Mononuclear cell (primary cell): ENCODE measurements around the gene TMEM50B. TPM values are rescaled to one million over a fixed set of nuclear protein-coding genes. Genes with fewer than 3 reads are reported as not detected.
"Not testable (repeated sequence)": the region's sequence is repeated elsewhere in the genome, so short reads cannot be mapped to it uniquely, and the experiment has no call there.

ENCODE experiments used
- H3K27me3 ChIP-seq: 2 replicates; pipeline ENCODE4 v1.6.0; 2011; ENCODE audit warnings: low read length, control low read depth; ENCODE audit not compliant: insufficient read depth
- H3K4me1 ChIP-seq: 2 replicates; pipeline ENCODE4 v1.5.1; 2011; ENCODE audit warnings: mild to moderate bottlenecking, low read length, control low read depth; ENCODE audit not compliant: insufficient read depth
- H3K4me3 ChIP-seq: 2 replicates; pipeline ENCODE4 v1.5.1; 2011; ENCODE audit warnings: mild to moderate bottlenecking, low read length, moderate library complexity
- H3K9me3 ChIP-seq: 2 replicates; pipeline ENCODE4 v1.5.1; 2011; ENCODE audit warnings: low read depth, mild to moderate bottlenecking, control low read depth, low read length
- total RNA-seq: library from RNA; depleted of rRNA; stranded (reverse); fragments of >200 nt; gene quantifications from one replicate; pipeline ENCODE4 v1.2.3, GENCODE V29; 2012

Gene TMEM50B
- total RNA-seq, 1 donor = 50.5 TPM

DNA sequence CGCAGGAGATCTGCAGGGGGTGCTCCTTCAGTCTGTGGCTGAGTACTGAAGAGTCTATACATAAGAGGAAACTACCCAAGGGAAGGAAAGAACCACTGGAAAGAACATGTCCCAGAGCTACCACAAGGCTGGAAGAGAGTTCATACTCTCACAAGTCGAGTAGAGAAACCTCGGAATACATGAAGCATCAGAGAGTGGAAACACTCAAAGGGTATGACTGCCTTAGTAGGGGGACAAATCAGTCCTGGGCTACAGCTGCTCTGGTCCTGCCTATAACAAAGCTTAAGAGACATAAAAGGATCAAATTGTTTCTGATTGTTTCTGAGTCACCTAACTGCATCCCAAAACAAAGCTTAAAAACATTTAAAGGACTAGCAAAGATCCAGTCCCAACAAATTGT, 27.4 kb downstream of the TMEM50B start:
- no peaks in the 10 kb centered on the region for H3K9me3 ChIP-seq
- no peaks in the 10 kb centered on the region for H3K4me1 ChIP-seq
- no peaks in the 10 kb centered on the region for H3K27me3 ChIP-seq
- H3K4me3 ChIP-seq = no peak overlapping the region

DNA sequence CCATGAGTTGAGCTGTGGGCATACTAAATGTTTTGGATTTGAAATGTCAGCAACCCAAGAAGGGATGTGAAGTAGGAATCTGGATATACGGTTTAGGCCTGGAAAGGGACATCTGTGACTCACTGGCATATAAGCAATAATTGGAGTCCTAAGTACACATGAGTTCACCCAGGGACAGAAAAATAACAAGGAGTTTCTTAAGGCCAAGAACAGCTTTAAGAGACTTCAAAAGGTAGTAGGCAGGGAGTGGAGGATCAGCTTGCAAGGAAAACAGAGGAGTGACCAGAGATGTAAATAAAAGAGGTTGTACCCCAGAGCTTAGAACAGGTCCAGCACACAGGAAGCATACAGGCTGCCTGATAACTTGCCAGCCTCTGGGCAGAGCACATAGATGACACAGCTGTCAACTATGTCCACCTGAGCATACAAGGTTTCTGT, 28.1 kb downstream of the TMEM50B start:
- no peaks in the 10 kb centered on the region for H3K9me3 ChIP-seq
- H3K4me3 ChIP-seq = no peak overlapping the region
- no peaks in the 10 kb centered on the region for H3K4me1 ChIP-seq
- H3K27me3 ChIP-seq = no peaks in the 10 kb centered on the region

DNA sequence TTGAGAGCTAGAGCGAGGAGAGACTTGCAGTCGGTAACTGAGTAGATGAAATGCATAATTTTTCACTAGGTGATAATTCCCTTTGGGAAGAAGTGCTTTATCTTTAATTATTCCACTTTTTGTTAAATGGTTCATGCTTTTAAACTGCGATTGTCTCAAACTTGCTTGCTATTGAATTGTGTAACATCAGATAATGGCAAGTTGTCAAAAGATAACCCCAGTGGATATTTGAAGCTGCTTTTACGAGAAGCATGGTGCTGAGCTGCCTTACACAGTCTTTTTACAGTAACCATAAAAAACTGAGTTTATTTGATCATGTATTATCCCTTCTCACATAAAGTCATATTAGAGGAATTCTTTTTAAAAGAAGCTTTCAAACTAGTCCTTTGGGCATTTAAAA, 30.2 kb downstream of the TMEM50B start:
- peaks cover 6% of the 10 kb centered on the region for H3K4me1 ChIP-seq
- H3K27me3 ChIP-seq = no peaks in the 10 kb centered on the region
- H3K4me3 ChIP-seq = no peak overlapping the region
- H3K9me3 ChIP-seq = no peaks in the 10 kb centered on the region

DNA sequence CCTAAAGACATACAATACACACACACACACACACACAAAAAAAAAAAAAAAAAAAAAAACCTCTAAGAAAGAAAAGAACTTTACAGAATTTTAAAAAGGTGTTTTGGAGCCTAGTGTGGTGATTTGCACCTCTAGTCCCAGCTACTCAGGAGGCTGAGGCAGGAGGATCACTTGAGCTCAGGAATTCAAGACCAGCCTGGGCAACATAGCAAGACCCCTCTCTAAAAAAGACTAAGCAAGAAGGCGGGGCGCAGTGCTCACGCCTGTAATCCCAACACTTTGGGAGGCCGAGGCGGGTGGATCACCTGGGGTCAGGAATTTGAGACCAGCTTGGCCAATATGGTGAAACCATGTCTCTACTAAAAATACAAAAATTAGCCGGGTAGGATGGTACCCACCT, 33.2 kb downstream of the TMEM50B start:
- H3K4me3 ChIP-seq, H3K27me3 ChIP-seq, H3K9me3 ChIP-seq: not testable (repeated sequence)
- H3K4me1 ChIP-seq = peaks cover 17% of the 10 kb centered on the region

DNA sequence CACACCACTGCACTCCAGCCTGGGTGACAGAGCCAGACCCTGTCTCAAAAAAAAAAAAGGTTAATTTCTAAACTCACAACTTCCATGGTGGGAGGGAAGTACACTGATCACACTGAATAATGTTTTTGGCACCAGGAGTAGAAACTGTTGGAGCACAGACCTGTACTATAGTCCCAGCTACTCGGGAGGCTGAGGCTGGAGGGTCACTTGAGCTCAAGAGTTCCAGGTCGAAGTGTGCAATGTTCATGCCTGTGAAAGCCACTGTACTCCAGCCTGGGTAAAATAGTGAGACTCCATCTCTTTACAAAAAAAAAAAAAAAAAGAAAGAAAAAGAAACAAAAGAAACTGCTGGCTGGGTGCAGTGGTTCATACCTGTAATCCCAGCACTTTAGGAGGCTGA, 35.3 kb downstream of the TMEM50B start:
- Histone ChIP-seq H3K9me3 (no peaks in the 10 kb centered on the region), H3K4me1 (peaks cover 27% of the 10 kb centered on the region), H3K4me3 (no peak overlapping the region), H3K27me3 (no peaks in the 10 kb centered on the region)

DNA sequence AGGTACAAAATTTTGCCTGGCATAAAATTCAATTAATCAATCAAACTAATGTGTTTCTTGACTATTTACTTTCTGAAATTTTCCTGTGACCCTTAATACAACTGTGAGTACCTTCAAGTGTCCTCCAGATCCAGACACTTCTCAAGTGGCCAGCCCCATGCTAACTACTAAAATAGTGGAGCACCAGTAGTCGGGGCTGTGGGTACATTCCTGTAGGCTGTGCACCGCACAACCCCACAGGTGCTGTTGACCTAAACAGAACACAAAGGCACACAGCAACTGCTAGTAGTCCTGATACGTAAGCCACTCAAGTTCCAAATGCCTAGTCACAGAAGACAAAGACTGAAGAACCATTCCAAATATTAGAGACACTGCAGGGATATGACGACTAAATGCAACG, 36.6 kb downstream of the TMEM50B start:
- Histone ChIP-seq H3K27me3 (no peaks in the 10 kb centered on the region), H3K4me3 (no peak overlapping the region), H3K4me1 (peaks cover 27% of the 10 kb centered on the region), H3K9me3 (no peaks in the 10 kb centered on the region)

DNA sequence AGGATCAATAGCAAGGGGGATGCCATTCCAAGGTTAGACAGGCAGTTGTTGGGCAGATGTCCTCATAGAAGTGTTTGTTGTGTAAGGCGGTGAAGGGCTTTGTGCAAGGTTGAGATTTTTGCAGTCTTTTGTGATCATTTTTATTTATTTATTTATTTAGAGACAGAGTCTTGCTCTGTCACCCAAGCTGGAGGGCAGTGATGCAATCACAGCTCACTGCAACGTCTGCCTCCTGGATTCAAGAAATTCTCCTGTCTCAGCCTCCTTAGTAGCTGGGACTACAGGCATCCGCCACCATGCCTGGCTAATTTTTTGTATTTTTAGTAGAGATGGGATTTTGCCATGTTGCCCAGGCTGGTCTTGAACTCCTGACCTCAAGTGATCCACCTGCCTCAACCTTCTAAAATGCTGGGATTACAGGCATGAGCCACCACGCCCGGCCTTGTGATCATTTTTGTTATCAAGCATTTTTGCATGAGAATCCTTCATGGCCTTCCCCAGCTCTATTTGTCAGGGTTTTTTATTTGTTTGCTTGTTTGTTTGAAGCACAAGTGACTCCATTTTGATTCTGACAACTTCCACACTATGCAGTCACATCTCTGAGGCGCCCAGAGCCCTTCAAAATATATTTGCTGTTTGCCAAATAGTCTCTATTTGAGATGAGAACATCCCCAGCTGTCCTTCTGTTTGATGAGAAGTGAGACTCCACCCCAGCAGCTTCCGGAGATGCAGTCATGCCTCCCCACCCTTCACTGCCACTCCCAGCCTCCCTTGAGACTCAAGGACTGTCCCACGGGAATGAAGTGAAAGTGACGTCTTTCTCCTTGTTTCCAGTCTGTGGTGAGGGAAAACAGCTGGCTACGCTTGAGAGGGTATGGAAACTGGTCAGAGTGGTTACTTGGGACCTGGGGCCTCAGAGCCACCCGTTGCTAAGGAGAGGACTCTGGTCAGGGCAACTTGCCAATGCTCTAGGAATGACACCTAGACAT, 38.0 kb downstream of the TMEM50B start:
- Histone ChIP-seq H3K4me3 (no peak overlapping the region), H3K4me1 (peaks cover 27% of the 10 kb centered on the region)

DNA sequence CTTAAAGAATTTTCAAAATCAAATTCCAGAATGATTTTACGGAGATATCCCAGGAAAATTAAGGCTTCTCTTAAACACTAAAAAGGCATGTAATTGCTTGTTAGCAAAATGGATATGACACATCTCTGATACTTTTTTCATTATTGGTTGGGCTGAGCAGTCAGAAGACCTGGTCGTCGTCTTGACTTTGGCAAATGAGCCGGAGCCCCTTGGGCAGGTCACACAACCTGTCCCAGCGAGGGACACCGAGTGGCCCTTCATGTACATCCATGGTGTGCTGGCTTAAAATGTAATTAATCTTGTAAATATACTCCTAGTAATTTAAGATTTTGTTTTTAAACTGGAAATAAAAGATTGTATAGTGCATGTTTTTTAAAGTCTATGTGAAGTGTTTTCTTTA, 42.6 kb downstream of the TMEM50B start:
- peaks cover 47% of the 10 kb centered on the region for H3K4me1 ChIP-seq
- H3K9me3 ChIP-seq = no peaks in the 10 kb centered on the region
- H3K27me3 ChIP-seq = no peaks in the 10 kb centered on the region
- H3K4me3 ChIP-seq = no peak overlapping the region

More for the DNA sequence above, 38.0 kb downstream of the TMEM50B start:
- no peaks in the 10 kb centered on the region for H3K9me3 ChIP-seq
- H3K27me3 ChIP-seq = no peaks in the 10 kb centered on the region

DNA sequence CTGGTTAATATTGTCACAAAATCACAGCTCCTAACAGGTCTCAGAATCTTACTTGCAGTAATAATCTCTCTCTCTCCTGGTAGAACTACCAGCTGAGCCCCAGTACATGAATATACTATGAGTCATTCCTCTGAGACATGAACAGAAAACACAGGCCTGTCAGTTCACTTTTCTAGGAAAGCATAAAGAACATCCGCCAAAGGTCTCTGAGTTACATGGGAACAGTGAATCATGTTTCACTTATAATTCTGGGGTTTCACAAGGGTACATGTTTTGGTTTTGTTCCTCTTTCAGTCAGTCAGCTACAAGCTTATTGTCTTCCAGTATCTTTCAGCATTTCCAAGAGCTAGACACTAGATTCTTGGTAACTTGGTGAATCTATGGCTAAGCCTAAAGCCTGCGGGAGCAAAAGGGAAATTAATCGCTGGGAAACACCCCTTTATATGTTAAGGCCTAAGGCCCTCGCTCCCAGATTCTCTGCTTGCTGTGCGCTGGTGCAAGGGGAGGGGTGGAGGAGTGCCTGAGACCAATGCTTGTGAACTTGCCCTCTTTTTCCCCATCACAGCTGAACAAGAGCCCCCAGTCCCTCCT, 44.9 kb downstream of the TMEM50B start:
- H3K9me3 ChIP-seq = no peaks in the 10 kb centered on the region
- no peak overlapping the region for H3K4me3 ChIP-seq
- H3K4me1 ChIP-seq = peaks cover 45% of the 10 kb centered on the region
- no peaks in the 10 kb centered on the region for H3K27me3 ChIP-seq

DNA sequence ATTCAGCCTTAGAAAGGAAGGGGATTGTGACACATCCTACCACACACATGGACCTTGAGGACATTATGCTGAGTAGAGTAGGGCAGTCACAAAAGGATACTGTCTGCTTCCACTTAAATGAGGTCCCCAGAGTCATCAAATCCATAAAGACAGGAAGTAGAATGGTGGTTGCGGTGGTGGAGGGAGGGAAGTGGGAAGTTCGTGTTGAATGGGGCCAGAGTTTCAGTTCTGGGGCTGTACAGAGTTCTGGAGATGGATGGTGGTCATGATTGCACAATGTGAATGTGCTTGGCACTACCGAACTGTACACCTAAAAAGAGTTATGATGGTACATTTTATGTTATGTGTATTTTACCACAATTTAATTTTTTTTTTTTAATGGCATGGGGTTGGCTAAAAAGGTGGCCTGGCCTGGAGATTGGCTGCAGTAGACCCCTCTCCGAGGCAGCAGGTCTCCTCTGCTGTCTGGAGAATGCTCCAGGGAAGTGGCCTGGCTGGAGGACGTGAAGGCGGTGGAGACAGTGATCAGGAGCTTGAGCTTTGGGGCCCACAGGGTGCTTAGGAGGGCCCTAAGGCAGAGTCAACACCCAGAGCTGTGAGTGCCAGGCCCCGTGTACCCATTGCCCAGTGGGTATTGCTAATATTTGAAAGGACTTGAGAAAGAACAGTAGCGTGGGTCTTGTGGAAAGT, 46.2 kb downstream of the TMEM50B start:
- H3K27me3 ChIP-seq = no peaks in the 10 kb centered on the region
- no peak overlapping the region for H3K4me3 ChIP-seq
- no peaks in the 10 kb centered on the region for H3K9me3 ChIP-seq
- H3K4me1 ChIP-seq = peaks cover 45% of the 10 kb centered on the region

DNA sequence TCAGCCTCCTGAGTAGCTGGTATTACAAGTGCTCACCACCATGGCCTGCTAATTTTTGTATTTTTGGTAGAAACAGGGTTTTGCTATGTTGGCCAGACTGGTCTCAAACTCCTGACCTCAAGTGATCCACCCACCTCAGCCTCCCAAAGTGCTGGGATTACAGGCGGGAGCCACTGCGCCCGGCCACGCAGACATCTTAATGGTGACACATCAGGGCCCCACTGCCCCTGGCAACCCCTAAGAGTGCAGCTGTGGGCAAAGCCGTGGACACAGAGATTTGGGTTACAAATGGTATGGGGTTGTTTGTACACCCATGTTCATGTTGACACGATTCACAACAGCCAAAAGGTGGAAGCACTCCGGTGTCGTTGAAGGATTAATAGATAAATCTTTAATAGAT, 46.8 kb downstream of the TMEM50B start:
- Histone ChIP-seq H3K4me1 (peaks cover 45% of the 10 kb centered on the region), H3K4me3 (no peak overlapping the region), H3K27me3 (no peaks in the 10 kb centered on the region)

DNA sequence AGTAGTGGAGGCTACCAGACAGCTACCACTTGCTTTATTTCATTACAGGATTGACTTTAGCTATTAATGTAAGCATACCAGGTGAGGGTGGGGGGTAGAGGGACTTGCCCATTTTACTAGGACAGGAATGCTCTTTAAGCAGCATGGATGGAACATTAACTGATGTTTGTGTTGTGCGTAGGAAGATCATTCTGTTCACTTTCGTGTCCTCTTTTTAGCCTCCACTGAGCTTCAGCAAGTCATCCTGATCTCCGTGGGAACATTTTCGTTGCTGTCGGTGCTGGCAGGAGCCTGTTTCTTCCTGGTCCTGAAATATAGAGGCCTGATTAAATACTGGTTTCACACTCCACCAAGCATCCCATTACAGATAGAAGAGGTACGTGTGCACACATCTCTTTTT, 47.3 kb downstream of the TMEM50B start:
- no peaks in the 10 kb centered on the region for H3K27me3 ChIP-seq
- H3K9me3 ChIP-seq = no peaks in the 10 kb centered on the region
- H3K4me1 ChIP-seq = peaks cover 45% of the 10 kb centered on the region
- no peak overlapping the region for H3K4me3 ChIP-seq

More for the DNA sequence above, 46.8 kb downstream of the TMEM50B start:
- no peaks in the 10 kb centered on the region for H3K9me3 ChIP-seq

DNA sequence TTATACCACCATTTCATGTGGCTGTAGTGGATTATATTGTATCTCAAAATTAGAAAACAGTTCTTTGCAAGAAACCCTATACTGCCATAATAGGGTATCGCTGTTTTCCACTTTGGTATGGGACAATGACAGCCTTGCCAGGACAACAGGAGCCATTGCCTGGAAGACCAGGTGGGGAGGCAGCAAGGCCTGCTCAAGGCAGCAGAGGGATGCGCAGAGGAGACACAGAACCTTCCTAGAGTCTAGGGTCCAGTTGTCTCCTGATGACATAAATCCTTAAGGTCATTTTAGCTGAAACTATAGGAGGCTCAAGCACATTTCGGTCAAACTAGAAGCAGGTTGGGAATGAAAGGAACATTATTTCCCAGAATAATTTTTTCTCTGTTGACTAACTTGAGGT, 48.9 kb downstream of the TMEM50B start:
- Histone ChIP-seq H3K9me3 (no peaks in the 10 kb centered on the region), H3K27me3 (no peaks in the 10 kb centered on the region), H3K4me1 (peaks cover 45% of the 10 kb centered on the region), H3K4me3 (no peak overlapping the region)

DNA sequence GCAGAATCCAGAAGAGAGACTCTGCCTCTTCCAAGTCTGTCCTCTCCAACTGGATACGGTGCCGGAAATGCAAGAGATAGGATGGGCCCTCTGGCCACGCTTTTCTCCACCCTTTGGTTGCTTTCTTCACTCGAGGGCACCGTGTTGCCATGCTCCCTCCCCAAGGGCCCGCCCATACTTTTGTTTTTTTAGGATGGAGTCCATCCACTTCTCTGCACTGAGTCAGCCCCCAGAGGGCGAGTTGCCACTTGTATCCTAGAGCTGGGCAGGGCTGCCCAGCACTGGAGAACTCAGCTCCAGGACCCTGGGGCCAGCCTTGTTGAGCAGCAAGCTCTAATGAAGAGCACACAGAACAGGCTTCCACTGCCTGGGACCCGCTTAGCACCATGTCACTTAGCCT, 51.1 kb downstream of the TMEM50B start:
- Histone ChIP-seq H3K27me3 (no peaks in the 10 kb centered on the region), H3K4me1 (peaks cover 27% of the 10 kb centered on the region), H3K9me3 (no peaks in the 10 kb centered on the region), H3K4me3 (no peak overlapping the region)

DNA sequence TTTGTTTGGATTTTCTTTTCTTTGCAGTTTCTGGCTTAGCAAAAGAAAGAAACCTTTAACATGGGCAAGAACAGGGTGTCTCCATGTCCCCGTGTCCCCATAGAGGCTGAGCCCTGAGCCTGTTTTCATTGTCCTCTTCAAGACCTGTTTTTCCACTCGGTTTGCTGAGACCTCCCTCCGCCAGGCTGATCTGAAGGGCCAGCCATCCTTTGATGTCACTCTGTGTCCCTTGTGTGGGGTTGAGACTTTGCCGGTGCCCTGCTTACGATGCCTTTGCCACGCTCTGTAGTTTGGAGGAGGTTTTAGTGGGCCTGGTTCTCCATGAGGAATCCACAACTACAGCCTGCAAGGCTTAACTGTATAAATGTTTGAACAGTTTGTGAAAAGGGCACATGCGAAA, 52.7 kb downstream of the TMEM50B start:
- Histone ChIP-seq H3K9me3 (no peaks in the 10 kb centered on the region), H3K4me1 (peaks cover 11% of the 10 kb centered on the region), H3K27me3 (no peaks in the 10 kb centered on the region), H3K4me3 (no peak overlapping the region)
